ENCODE data around the gene ATM. TPM values are rescaled to one million over a fixed set of nuclear protein-coding genes. Genes with fewer than 3 reads are reported as not detected.

The ATM gene
- total and polyA plus RNA-seq, 2 experiments from 2014 or later, result 7.5 to 43.0 TPM

GRCh38 chr11:108196901-108197300, 26.0 kb upstream of the ATM start:
- H3K4me3 ChIP-seq, result no peak overlapping the region
- H2AFZ ChIP-seq, result no peak overlapping the region
- H3K4me1 ChIP-seq (ENCODE audit: insufficient read depth), result no peaks in the 10 kb centered on the region
- peaks cover 25% of the 10 kb centered on the region for H3K79me2 ChIP-seq
- H3K9me3 ChIP-seq (ENCODE audit: low read depth), result no peaks in the 10 kb centered on the region
- no peaks in the 10 kb centered on the region for H3K9me2 ChIP-seq (replicated peaks; ENCODE audit: insufficient read depth)
- no peak for TF ChIP-seq CTCF (IDR thresholded peaks at IDR 0.05; ENCODE audit: poor library complexity)
- TF ChIP-seq EZH2phosphoT487 (IDR thresholded peaks at IDR 0.05; ENCODE audit: low read depth, severe bottlenecking, unreplicated experiment), result no peak
- TF ChIP-seq EZH2 (IDR thresholded peaks at IDR 0.05; ENCODE audit: borderline replicate concordance), result no peak
- H3K27me3 ChIP-seq, result no peaks in the 10 kb centered on the region
- no peak for DNase-seq (ENCODE audit: low spot score)
- H4K20me1 ChIP-seq (ENCODE audit: insufficient read depth, poor library complexity, severe bottlenecking), result no peaks in the 10 kb centered on the region
- H3K36me3 ChIP-seq (replicated peaks; ENCODE audit: insufficient read depth, low read depth), result no peaks in the 10 kb centered on the region
- no peak overlapping the region for H3K4me2 ChIP-seq
- 96% methylated on average over 3 of the region's 3 CpGs for WGBS (ENCODE audit: low lambda C conversion rate, missing lambda C conversion rate)
- H3K27ac ChIP-seq, result no peak overlapping the region

GRCh38 chr11:108197351-108197750, 25.5 kb upstream of the ATM start:
- Histone ChIP-seq H2AFZ (no peak overlapping the region), H3K27me3 (no peaks in the 10 kb centered on the region), H3K4me3 (no peak overlapping the region), H3K4me2 (no peak overlapping the region), H3K27ac (no peak overlapping the region), H3K4me1 (ENCODE audit: insufficient read depth) (no peaks in the 10 kb centered on the region), H3K79me2 (peaks cover 30% of the 10 kb centered on the region), H3K36me3 (replicated peaks; ENCODE audit: insufficient read depth, low read depth) (no peaks in the 10 kb centered on the region), H4K20me1 (ENCODE audit: insufficient read depth, poor library complexity, severe bottlenecking) (no peaks in the 10 kb centered on the region), H3K9me2 (replicated peaks; ENCODE audit: insufficient read depth) (no peaks in the 10 kb centered on the region), H3K9me3 (ENCODE audit: low read depth) (no peaks in the 10 kb centered on the region)
- no peak for TF ChIP-seq EZH2 (IDR thresholded peaks at IDR 0.05; ENCODE audit: borderline replicate concordance)
- no peak for TF ChIP-seq CTCF (IDR thresholded peaks at IDR 0.05; ENCODE audit: poor library complexity)
- no peak for TF ChIP-seq EZH2phosphoT487 (IDR thresholded peaks at IDR 0.05; ENCODE audit: low read depth, severe bottlenecking, unreplicated experiment)
- no peak for DNase-seq (ENCODE audit: low spot score)

- no peaks in the 10 kb centered on the region for H3K9me2 ChIP-seq (replicated peaks; ENCODE audit: insufficient read depth)
- no peaks in the 10 kb centered on the region for H3K27me3 ChIP-seq
- H3K9me3 ChIP-seq (ENCODE audit: low read depth), result no peaks in the 10 kb centered on the region
- no peak overlapping the region for H2AFZ ChIP-seq
- H3K36me3 ChIP-seq (replicated peaks; ENCODE audit: insufficient read depth, low read depth), result no peaks in the 10 kb centered on the region
- no peaks in the 10 kb centered on the region for H3K4me1 ChIP-seq (ENCODE audit: insufficient read depth)
- TF ChIP-seq EZH2 (IDR thresholded peaks at IDR 0.05; ENCODE audit: borderline replicate concordance), result no peak
- no peak for TF ChIP-seq CTCF (IDR thresholded peaks at IDR 0.05; ENCODE audit: poor library complexity)
- TF ChIP-seq EZH2phosphoT487 (IDR thresholded peaks at IDR 0.05; ENCODE audit: low read depth, severe bottlenecking, unreplicated experiment), result no peak
- no peak overlapping the region for H3K4me2 ChIP-seq
- no peaks in the 10 kb centered on the region for H4K20me1 ChIP-seq (ENCODE audit: insufficient read depth, poor library complexity, severe bottlenecking)
- 94% methylated on average over 8 of the region's 8 CpGs for WGBS (ENCODE audit: low lambda C conversion rate, missing lambda C conversion rate)
- H3K4me3 ChIP-seq, result no peak overlapping the region
- no peak for DNase-seq (ENCODE audit: low spot score)
- peaks cover 43% of the 10 kb centered on the region for H3K79me2 ChIP-seq
- H3K27ac ChIP-seq, result no peak overlapping the region
Measured at GRCh38 chr11:108198833-108199232, 24.0 kb upstream of the ATM start.

All from hepatocyte (in vitro differentiated cells).